SK-N-SH (cell line): Measurements from ENCODE around the gene FOXO4. TPM values are rescaled to one million over a fixed set of nuclear protein-coding genes. Genes with fewer than 3 reads are reported as not detected.

Experiments
- CTCF ChIA-PET: fragments of 300-600, 350-600 bp; formaldehyde crosslinking; extraction: SDS; loops from one replicate; lab custom pipeline; 2021; lab: Yijun Ruan, JAX
- POLR2A ChIA-PET: fragments of 350-600 bp; sonication (Branson Sonifier 250); formaldehyde crosslinking; extraction: SDS; loops from one replicate; lab custom pipeline; 2020; ENCODE audit warnings: antibody characterized with exemption, inconsistent platforms; lab: Yijun Ruan, JAX
- DNase-seq: peaks from one replicate; pipeline ENCODE4 v3.0.0; 2012
- H2AFZ ChIP-seq: fragments of 200-600 bp; sonication (generic); 2 replicates; pipeline ENCODE4 v1.8.1; 2016; ENCODE audit warnings: antibody characterized with exemption, mild to moderate bottlenecking, low read depth
- H3F3A ChIP-seq: fragments of 200-600 bp; sonication (generic); replicated peaks from 2 replicates; pipeline ENCODE3; 2016; ENCODE audit warnings: antibody characterized with exemption, mild to moderate bottlenecking; ENCODE audit not compliant: insufficient read depth
- H3K27ac ChIP-seq, 2 experiments: fragments of 200-500 bp in 1 of 2; fragments of 200-600 bp in 1 of 2; sonication (Bioruptor generic) in 1 of 2; sonication (generic), shearing (Covaris generic) in 1 of 2; 2 replicates each; pipeline versions ENCODE4 v1.5.1 to v1.6.1; 2014 to 2016; ENCODE audit warnings: low read depth in 2 of 2, inconsistent platforms in 1 of 2, low read length in 1 of 2, mild to moderate bottlenecking in 1 of 2, mixed read lengths in 1 of 2
- H3K27me3 ChIP-seq: fragments of 200-600 bp; sonication (generic), shearing (Covaris generic); 2 replicates; pipeline ENCODE4 v1.6.1; 2016; ENCODE audit warnings: mixed run types; ENCODE audit not compliant: insufficient read depth
- H3K36me3 ChIP-seq, 2 experiments: fragments of 200-500 bp in 1 of 2; fragments of 200-600 bp in 1 of 2; sonication (Bioruptor generic) in 1 of 2; sonication (generic) in 1 of 2; replicated peaks in 1 of 2; 2 replicates each; pipeline versions ENCODE3 to v1.5.1; 2014 to 2016; ENCODE audit warnings: low read length in 1 of 2, mild to moderate bottlenecking in 1 of 2; ENCODE audit not compliant: insufficient read depth in 2 of 2, control insufficient read depth in 1 of 2
- H3K4me1 ChIP-seq, 2 experiments: fragments of 200-500 bp in 1 of 2; fragments of 200-600 bp in 1 of 2; sonication (Bioruptor generic) in 1 of 2; sonication (generic), shearing (Covaris generic) in 1 of 2; 2 replicates each; pipeline versions ENCODE4 v1.5.1 to v1.6.1; 2014 to 2016; ENCODE audit warnings: low read depth in 1 of 2, low read length in 1 of 2, mixed run types in 1 of 2; ENCODE audit not compliant: insufficient read depth in 2 of 2, control insufficient read depth in 1 of 2
- H3K4me2 ChIP-seq: fragments of 200-600 bp; sonication (generic), shearing (Covaris generic); 2 replicates; pipeline ENCODE4 v1.6.1; 2017; ENCODE audit warnings: mixed run types
- H3K4me3 ChIP-seq, 2 experiments: fragments of 200-500 bp in 1 of 2; fragments of 200-600 bp in 1 of 2; sonication (Bioruptor generic) in 1 of 2; sonication (generic), shearing (Covaris generic) in 1 of 2; 2 replicates each; pipeline versions ENCODE4 v1.5.1 to v1.8.1; 2014 to 2016; ENCODE audit warnings: low read depth in 2 of 2, inconsistent platforms in 1 of 2, low read length in 1 of 2, mild to moderate bottlenecking in 1 of 2, mixed read lengths in 1 of 2, moderate library complexity in 1 of 2
- H3K79me2 ChIP-seq: fragments of 200-600 bp; sonication (generic); 2 replicates; pipeline ENCODE4 v1.8.1; 2017; ENCODE audit warnings: mild to moderate bottlenecking; ENCODE audit not compliant: insufficient read depth
- H3K9ac ChIP-seq: fragments of 200-600 bp; sonication (generic); 2 replicates; pipeline ENCODE4 v1.6.1; 2017; ENCODE audit warnings: mixed run types
- H3K9me2 ChIP-seq: fragments of 200-600 bp; sonication (generic); 2 replicates; pipeline ENCODE4 v1.6.1; 2017; ENCODE audit warnings: mixed run types
- H3K9me3 ChIP-seq: fragments of 200-600 bp; sonication (generic); 2 replicates; pipeline ENCODE4 v1.6.1; 2017; ENCODE audit warnings: mixed run types, mild to moderate bottlenecking, moderate library complexity
- H4K20me1 ChIP-seq: fragments of 200-600 bp; sonication (generic); 2 replicates; pipeline ENCODE4 v1.6.1; 2017; ENCODE audit warnings: mild to moderate bottlenecking, mixed run types; ENCODE audit not compliant: insufficient read depth
- EP300 ChIP-seq, 2 experiments: IDR thresholded peaks; 2 replicates each; pipeline versions ENCODE4 v1.4.0 to v1.6.1; 2012; ENCODE audit warnings: borderline replicate concordance in 1 of 2, low read depth in 1 of 2, low read length in 1 of 2
- EZH2phosphoT487 ChIP-seq: fragments of 200-600 bp; sonication (generic); IDR thresholded peaks from 2 replicates; pipeline ENCODE4 v1.6.1; 2017; ENCODE audit warnings: low read depth, mixed run types, mild to moderate bottlenecking, antibody characterized with exemption, moderate library complexity, borderline replicate concordance
- FOXJ3 ChIP-seq: sonication (generic); formaldehyde crosslinking; IDR thresholded peaks from 2 replicates; pipeline ENCODE4 v1.5.1; 2020; ENCODE audit warnings: mild to moderate bottlenecking, missing genetic modification reagents
- GABPA ChIP-seq: IDR thresholded peaks from 2 replicates; pipeline ENCODE4 v1.4.0; 2012; ENCODE audit warnings: low read depth, mild to moderate bottlenecking
- GATA2 ChIP-seq: sonication (generic); formaldehyde crosslinking; IDR thresholded peaks from 2 replicates; pipeline ENCODE4 v1.5.0; 2020; ENCODE audit warnings: mild to moderate bottlenecking, missing genetic modification reagents
- JUND ChIP-seq: IDR thresholded peaks from 2 replicates; pipeline ENCODE4 v1.4.0; 2012
- MEF2A ChIP-seq: IDR thresholded peaks from 2 replicates; pipeline ENCODE4 v1.4.0; 2012; ENCODE audit warnings: low read depth, borderline replicate concordance
- POLR2AphosphoS5 ChIP-seq: IDR thresholded peaks from 2 replicates; pipeline ENCODE4 v1.6.1; 2012; ENCODE audit warnings: low read depth, low read length
- RAD21 ChIP-seq: IDR thresholded peaks from 2 replicates; pipeline ENCODE4 v1.6.1; 2012; ENCODE audit warnings: mild to moderate bottlenecking, low read length
- TAF1 ChIP-seq: IDR thresholded peaks from 2 replicates; pipeline ENCODE4 v1.6.1; 2012; ENCODE audit warnings: low read depth, mild to moderate bottlenecking, low read length, moderate library complexity, borderline replicate concordance
- WGBS: methylation state at CpG from one replicate; pipeline ENCODE4 v1.1.6; 2017; ENCODE audit warnings: low lambda C conversion rate; 5-methylcytosine and 5-hydroxymethylcytosine counted together
- polyA plus RNA-seq, 3 experiments: library from polyadenylated mRNA; depleted of rRNA; stranded (reverse); fragments of >200 nt; gene quantifications; 2 replicates each; pipeline ENCODE4 v1.2.3, GENCODE V29; 2012
- TF ChIP-seq, protein P1 (sequence below): IDR thresholded peaks from 2 replicates; pipeline ENCODE4 v1.4.0; 2012; ENCODE audit warnings: low read depth
- TF ChIP-seq, protein P2 (sequence below): IDR thresholded peaks from 2 replicates; pipeline ENCODE4 v1.4.0; 2012; ENCODE audit warnings: low read depth, borderline replicate concordance
- TF ChIP-seq, protein P3 (sequence below): fragments of 150-350 bp; IDR thresholded peaks from 2 replicates; pipeline ENCODE4 v1.6.1; 2016; ENCODE audit warnings: mild to moderate bottlenecking, low read depth, low read length
- TF ChIP-seq, protein P4 (sequence below): fragments of 150-350 bp; IDR thresholded peaks from 2 replicates; pipeline ENCODE4 v1.6.1; 2017; ENCODE audit warnings: antibody characterized with exemption, low read length, low read depth, borderline replicate concordance
- TF ChIP-seq, protein P5 (sequence below): IDR thresholded peaks from 2 replicates; pipeline ENCODE4 v1.6.1; 2012; ENCODE audit warnings: mild to moderate bottlenecking, low read depth, low read length, moderate library complexity
- TF ChIP-seq, protein P6 (sequence below): fragments of 200-600 bp; sonication (generic); IDR thresholded peaks from 2 replicates; pipeline ENCODE4 v1.6.1; 2017; ENCODE audit warnings: antibody characterized with exemption, mild to moderate bottlenecking, moderate library complexity
- TF ChIP-seq, protein P7 (sequence below): IDR thresholded peaks from 2 replicates; pipeline ENCODE4 v1.4.0; 2012; ENCODE audit warnings: low read depth, borderline replicate concordance

Gene FOXO4
- polyA plus RNA-seq, 1 of the 3 experiments (the other 2 are of a cell fraction): 1.9 TPM

DNA sequence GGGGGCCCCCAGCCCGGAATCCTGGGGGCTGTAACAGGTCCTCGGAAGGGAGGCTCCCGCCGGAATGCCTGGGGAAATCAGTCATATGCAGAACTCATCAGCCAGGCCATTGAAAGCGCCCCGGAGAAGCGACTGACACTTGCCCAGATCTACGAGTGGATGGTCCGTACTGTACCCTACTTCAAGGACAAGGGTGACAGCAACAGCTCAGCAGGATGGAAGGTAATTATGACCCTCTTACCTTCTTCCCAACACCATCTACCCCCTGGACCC, 1.0 kb downstream of the FOXO4 start:
- Histone ChIP-seq H4K20me1 (no peaks in the 10 kb centered on the region), H3K4me3 (peak overlapping the region; percentile 69 to 77), H3K27ac (no peak overlapping the region), H3K9me3 (no peaks in the 10 kb centered on the region), H3K4me1 (peaks cover 0 to 19% of the 10 kb centered on the region in 2 experiments; a peak in 1 of 4 replicates), H3K9ac (peak overlapping the region; percentile 12; the same call in 1 of the 2 replicates), H3K36me3 (no peaks in the 10 kb centered on the region), H3F3A (no peaks in the 10 kb centered on the region), H2AFZ (peak overlapping the region; percentile 98), H3K4me2 (peak overlapping the region; percentile 88), H3K9me2 (no peaks in the 10 kb centered on the region), H3K79me2 (no peaks in the 10 kb centered on the region), H3K27me3 (peaks cover 5% of the 10 kb centered on the region; the same call in 1 of the 2 replicates)
- CTCF ChIA-PET: interaction anchor here (2.6 kb wide), 1 partner anchor 33 kb away, joined by 13 read pairs; no protein-coding TSS in a partner anchor
- no peak for DNase-seq
- no CpG with 5 or more reads among the region's 9 CpGs for WGBS
- POLR2A ChIA-PET: interaction anchor here (0.9 kb wide), 1 partner anchor 22 kb away, joined by 4 read pairs; the partner anchor contains the start of gene MED12
- TF ChIP-seq, protein P1, sequence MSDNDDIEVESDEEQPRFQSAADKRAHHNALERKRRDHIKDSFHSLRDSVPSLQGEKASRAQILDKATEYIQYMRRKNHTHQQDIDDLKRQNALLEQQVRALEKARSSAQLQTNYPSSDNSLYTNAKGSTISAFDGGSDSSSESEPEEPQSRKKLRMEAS: no peak
- TF ChIP-seq JUND (no peak), RAD21 (no peak), EP300 (IDR thresholded peaks at IDR 0.05; ENCODE audit: borderline replicate concordance in 1 of 2, low read depth in 1 of 2, low read length in 1 of 2) (no peak), EZH2phosphoT487 (no peak), POLR2AphosphoS5 (no peak), GATA2 (CRISPR knock-in tag) (no peak), MEF2A (no peak), TAF1 (no peak), GABPA (no peak), FOXJ3 (CRISPR knock-in tag) (no peak)
- TF ChIP-seq, protein P2, sequence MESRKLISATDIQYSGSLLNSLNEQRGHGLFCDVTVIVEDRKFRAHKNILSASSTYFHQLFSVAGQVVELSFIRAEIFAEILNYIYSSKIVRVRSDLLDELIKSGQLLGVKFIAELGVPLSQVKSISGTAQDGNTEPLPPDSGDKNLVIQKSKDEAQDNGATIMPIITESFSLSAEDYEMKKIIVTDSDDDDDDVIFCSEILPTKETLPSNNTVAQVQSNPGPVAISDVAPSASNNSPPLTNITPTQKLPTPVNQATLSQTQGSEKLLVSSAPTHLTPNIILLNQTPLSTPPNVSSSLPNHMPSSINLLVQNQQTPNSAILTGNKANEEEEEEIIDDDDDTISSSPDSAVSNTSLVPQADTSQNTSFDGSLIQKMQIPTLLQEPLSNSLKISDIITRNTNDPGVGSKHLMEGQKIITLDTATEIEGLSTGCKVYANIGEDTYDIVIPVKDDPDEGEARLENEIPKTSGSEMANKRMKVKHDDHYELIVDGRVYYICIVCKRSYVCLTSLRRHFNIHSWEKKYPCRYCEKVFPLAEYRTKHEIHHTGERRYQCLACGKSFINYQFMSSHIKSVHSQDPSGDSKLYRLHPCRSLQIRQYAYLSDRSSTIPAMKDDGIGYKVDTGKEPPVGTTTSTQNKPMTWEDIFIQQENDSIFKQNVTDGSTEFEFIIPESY: no peak
- TF ChIP-seq, protein P3, sequence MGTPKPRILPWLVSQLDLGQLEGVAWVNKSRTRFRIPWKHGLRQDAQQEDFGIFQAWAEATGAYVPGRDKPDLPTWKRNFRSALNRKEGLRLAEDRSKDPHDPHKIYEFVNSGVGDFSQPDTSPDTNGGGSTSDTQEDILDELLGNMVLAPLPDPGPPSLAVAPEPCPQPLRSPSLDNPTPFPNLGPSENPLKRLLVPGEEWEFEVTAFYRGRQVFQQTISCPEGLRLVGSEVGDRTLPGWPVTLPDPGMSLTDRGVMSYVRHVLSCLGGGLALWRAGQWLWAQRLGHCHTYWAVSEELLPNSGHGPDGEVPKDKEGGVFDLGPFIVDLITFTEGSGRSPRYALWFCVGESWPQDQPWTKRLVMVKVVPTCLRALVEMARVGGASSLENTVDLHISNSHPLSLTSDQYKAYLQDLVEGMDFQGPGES: no peak
- TF ChIP-seq, protein P4, sequence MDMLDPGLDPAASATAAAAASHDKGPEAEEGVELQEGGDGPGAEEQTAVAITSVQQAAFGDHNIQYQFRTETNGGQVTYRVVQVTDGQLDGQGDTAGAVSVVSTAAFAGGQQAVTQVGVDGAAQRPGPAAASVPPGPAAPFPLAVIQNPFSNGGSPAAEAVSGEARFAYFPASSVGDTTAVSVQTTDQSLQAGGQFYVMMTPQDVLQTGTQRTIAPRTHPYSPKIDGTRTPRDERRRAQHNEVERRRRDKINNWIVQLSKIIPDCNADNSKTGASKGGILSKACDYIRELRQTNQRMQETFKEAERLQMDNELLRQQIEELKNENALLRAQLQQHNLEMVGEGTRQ: no peak
- TF ChIP-seq, protein P5, sequence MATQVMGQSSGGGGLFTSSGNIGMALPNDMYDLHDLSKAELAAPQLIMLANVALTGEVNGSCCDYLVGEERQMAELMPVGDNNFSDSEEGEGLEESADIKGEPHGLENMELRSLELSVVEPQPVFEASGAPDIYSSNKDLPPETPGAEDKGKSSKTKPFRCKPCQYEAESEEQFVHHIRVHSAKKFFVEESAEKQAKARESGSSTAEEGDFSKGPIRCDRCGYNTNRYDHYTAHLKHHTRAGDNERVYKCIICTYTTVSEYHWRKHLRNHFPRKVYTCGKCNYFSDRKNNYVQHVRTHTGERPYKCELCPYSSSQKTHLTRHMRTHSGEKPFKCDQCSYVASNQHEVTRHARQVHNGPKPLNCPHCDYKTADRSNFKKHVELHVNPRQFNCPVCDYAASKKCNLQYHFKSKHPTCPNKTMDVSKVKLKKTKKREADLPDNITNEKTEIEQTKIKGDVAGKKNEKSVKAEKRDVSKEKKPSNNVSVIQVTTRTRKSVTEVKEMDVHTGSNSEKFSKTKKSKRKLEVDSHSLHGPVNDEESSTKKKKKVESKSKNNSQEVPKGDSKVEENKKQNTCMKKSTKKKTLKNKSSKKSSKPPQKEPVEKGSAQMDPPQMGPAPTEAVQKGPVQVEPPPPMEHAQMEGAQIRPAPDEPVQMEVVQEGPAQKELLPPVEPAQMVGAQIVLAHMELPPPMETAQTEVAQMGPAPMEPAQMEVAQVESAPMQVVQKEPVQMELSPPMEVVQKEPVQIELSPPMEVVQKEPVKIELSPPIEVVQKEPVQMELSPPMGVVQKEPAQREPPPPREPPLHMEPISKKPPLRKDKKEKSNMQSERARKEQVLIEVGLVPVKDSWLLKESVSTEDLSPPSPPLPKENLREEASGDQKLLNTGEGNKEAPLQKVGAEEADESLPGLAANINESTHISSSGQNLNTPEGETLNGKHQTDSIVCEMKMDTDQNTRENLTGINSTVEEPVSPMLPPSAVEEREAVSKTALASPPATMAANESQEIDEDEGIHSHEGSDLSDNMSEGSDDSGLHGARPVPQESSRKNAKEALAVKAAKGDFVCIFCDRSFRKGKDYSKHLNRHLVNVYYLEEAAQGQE: no peak
- TF ChIP-seq, protein P6, sequence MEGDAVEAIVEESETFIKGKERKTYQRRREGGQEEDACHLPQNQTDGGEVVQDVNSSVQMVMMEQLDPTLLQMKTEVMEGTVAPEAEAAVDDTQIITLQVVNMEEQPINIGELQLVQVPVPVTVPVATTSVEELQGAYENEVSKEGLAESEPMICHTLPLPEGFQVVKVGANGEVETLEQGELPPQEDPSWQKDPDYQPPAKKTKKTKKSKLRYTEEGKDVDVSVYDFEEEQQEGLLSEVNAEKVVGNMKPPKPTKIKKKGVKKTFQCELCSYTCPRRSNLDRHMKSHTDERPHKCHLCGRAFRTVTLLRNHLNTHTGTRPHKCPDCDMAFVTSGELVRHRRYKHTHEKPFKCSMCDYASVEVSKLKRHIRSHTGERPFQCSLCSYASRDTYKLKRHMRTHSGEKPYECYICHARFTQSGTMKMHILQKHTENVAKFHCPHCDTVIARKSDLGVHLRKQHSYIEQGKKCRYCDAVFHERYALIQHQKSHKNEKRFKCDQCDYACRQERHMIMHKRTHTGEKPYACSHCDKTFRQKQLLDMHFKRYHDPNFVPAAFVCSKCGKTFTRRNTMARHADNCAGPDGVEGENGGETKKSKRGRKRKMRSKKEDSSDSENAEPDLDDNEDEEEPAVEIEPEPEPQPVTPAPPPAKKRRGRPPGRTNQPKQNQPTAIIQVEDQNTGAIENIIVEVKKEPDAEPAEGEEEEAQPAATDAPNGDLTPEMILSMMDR: no peak
- TF ChIP-seq, protein P7, sequence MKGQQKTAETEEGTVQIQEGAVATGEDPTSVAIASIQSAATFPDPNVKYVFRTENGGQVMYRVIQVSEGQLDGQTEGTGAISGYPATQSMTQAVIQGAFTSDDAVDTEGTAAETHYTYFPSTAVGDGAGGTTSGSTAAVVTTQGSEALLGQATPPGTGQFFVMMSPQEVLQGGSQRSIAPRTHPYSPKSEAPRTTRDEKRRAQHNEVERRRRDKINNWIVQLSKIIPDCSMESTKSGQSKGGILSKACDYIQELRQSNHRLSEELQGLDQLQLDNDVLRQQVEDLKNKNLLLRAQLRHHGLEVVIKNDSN: no peak
